K562 (cell line): ENCODE measurements around the gene VPS41. TPM values are rescaled to one million over a fixed set of nuclear protein-coding genes. Genes with fewer than 3 reads are reported as not detected.

Experiments
- ARID1B ChIP-seq: fragments of 450-650 bp; IDR thresholded peaks from 2 replicates; pipeline ENCODE4 v1.6.1; 2016; ENCODE audit warnings: antibody characterized with exemption, mild to moderate bottlenecking, inconsistent platforms
- ATF1 ChIP-seq, 2 experiments: fragments of 450-650 bp in 1 of 2; IDR thresholded peaks; 2 replicates each; pipeline ENCODE4 v1.6.1; 2016; ENCODE audit warnings: missing compliant biosample characterization in 1 of 2, missing genetic modification characterization in 1 of 2
- CCNT2 ChIP-seq: IDR thresholded peaks from 2 replicates; pipeline ENCODE4 v1.6.1; 2011; ENCODE audit warnings: borderline replicate concordance, low read depth, mild to moderate bottlenecking, moderate library complexity, mixed read lengths, low read length; ENCODE audit not compliant: insufficient read length; ENCODE audit errors: extremely low read depth
- CXXC5 ChIP-seq: fragments of 250-450 bp; sonication (Bioruptor Pico); IDR thresholded peaks from 2 replicates; pipeline ENCODE4 v1.8.0; 2022; ENCODE audit warnings: inconsistent platforms, mild to moderate bottlenecking, moderate library complexity
- ETV1 ChIP-seq: fragments of 450-650 bp; conservative IDR thresholded peaks from 2 replicates; pipeline ENCODE4 v1.6.1; 2016; ENCODE audit warnings: missing genetic modification characterization, control low read depth, low read depth, missing compliant biosample characterization
- GABPB2 ChIP-seq: fragments of 250-450 bp; sonication (Bioruptor Pico); conservative IDR thresholded peaks from 2 replicates; pipeline ENCODE4 v1.5.1; 2021; ENCODE audit warnings: mild to moderate bottlenecking
- GATAD2B ChIP-seq: fragments of 450-650 bp; IDR thresholded peaks from 2 replicates; pipeline ENCODE4 v1.6.1; 2017; ENCODE audit warnings: mild to moderate bottlenecking, borderline replicate concordance
- RFX1 ChIP-seq: fragments of 450-650 bp; IDR thresholded peaks from 2 replicates; pipeline ENCODE4 v1.6.1; 2016; ENCODE audit warnings: mild to moderate bottlenecking, moderate library complexity
- SAP30 ChIP-seq: fragments of 200-600 bp; sonication (generic); IDR thresholded peaks from 2 replicates; pipeline ENCODE4 v1.6.1; 2012; ENCODE audit warnings: borderline replicate concordance, low read depth, mild to moderate bottlenecking, moderate library complexity, low read length, control low read depth, inconsistent platforms; ENCODE audit not compliant: insufficient read depth, poor library complexity, severe bottlenecking
- SMARCB1 ChIP-seq: IDR thresholded peaks from 2 replicates; pipeline ENCODE4 v1.6.1; 2011; ENCODE audit warnings: improper control_type of control experiment, low read depth; ENCODE audit not compliant: insufficient read length
- SMARCE1 ChIP-seq: fragments of 450-650 bp; IDR thresholded peaks from 2 replicates; pipeline ENCODE4 v1.7.1; 2016; ENCODE audit warnings: mild to moderate bottlenecking
- SOX6 ChIP-seq: fragments of 450-650 bp; IDR thresholded peaks from 2 replicates; pipeline ENCODE4 v1.6.1; 2014; ENCODE audit warnings: mild to moderate bottlenecking
- THRAP3 ChIP-seq: fragments of 450-650 bp; IDR thresholded peaks from 2 replicates; pipeline ENCODE4 v1.6.1; 2016; ENCODE audit warnings: mild to moderate bottlenecking, inconsistent platforms, borderline replicate concordance
- ZBTB7A ChIP-seq: IDR thresholded peaks from 2 replicates; pipeline ENCODE4 v1.6.1; 2011; ENCODE audit warnings: low read depth, mild to moderate bottlenecking, low read length, moderate library complexity, borderline replicate concordance; ENCODE audit not compliant: control insufficient read depth
- ZFP36 ChIP-seq: fragments of 150-350 bp; IDR thresholded peaks from 2 replicates; pipeline ENCODE4 v1.6.1; 2018; ENCODE audit warnings: low read length, low read depth; ENCODE audit not compliant: partially characterized antibody
- ZNF143 ChIP-seq: sonication (generic); formaldehyde crosslinking; IDR thresholded peaks from 2 replicates; pipeline ENCODE4 v1.9.0; 2022; ENCODE audit warnings: mild to moderate bottlenecking, missing genetic modification reagents
- ZNF583 ChIP-seq: fragments of 250-450 bp; sonication (Bioruptor Pico); IDR thresholded peaks from 2 replicates; pipeline ENCODE4 v1.4.0; 2020
- polyA plus RNA-seq, 8 experiments: library from polyadenylated mRNA; depleted of rRNA in 4 of 8; stranded (reverse) in 5 of 8; unstranded in 3 of 8; fragments of >200 nt; fragmentation: Nextera tagmentation in 2 of 8; fragmentation: Illumina TruSeq in 1 of 8; extraction: Ambion mirVana in 2 of 8; extraction: Trizol in 1 of 8; gene quantifications; 2 replicates each; pipeline versions ENCODE4 v1.2.1 to v1.2.3, GENCODE V29; 2011 to 2014; ENCODE audit warnings: inconsistent platforms in 1 of 8, missing spikeins in 1 of 8
- total RNA-seq, 7 experiments: library from RNA; depleted of rRNA in 6 of 7; stranded (reverse); fragments of >200 nt in 6 of 7; fragmentation: Illumina TruSeq in 2 of 7; extraction: Trizol in 2 of 7; gene quantifications; 2 replicates each; pipeline versions ENCODE4 v1.2.1 to v1.2.3, GENCODE V29; 2011 to 2021; ENCODE audit warnings: low replicate concordance in 1 of 7
- TF ChIP-seq, protein P1 (sequence below): sonication (generic); IDR thresholded peaks from 2 replicates; pipeline ENCODE4 v1.6.1; 2016
- TF ChIP-seq, protein P2 (sequence below): fragments of 450-650 bp; formaldehyde crosslinking; IDR thresholded peaks from 2 replicates; pipeline ENCODE4 v1.4.0; 2020; ENCODE audit warnings: mild to moderate bottlenecking
- TF ChIP-seq, protein P3 (sequence below): fragments of 250-450 bp; sonication (Bioruptor Pico); IDR thresholded peaks from 2 replicates; pipeline ENCODE4 v1.5.0; 2022; ENCODE audit warnings: mild to moderate bottlenecking
- TF ChIP-seq, protein P4 (sequence below): IDR thresholded peaks from 2 replicates; pipeline ENCODE4 v1.6.1; 2011; ENCODE audit warnings: borderline replicate concordance, low read depth, mild to moderate bottlenecking, moderate library complexity, low read length; ENCODE audit not compliant: insufficient read depth, poor library complexity, severe bottlenecking

The VPS41 gene
- total and polyA plus RNA-seq, 9 of the 15 experiments (the other 6 are each of a cell fraction or from before 2014, with no cell fraction given): 17.7 to 46.8 (median 32.1) TPM

DNA sequence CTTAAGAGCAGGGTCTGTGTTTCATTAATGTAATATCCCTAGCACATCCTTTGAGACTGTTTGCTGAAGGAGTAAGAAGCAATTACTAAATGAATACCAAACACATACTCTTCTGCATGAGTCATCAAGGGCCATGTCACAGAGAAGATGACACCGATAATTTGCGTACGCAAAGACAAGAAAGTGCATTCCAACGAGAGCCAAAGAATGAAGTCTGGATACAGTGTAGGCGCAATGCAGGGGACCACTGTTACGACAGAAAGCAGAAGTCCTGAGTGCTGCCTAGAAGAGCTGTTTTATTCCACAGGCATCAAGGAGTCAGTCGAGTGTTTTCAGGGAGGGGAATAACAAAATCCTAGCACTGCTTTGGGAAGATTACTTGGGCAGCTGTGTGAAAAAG is 62.7 kb downstream of the VPS41 start (continued):
- TF ChIP-seq ARID1B: 0 out of 2 replicates have a peak, but pooled peaks have one; percentile 49
- no peak for TF ChIP-seq SMARCB1
- peak; percentile 31; the same call in 1 of the 2 replicates for TF ChIP-seq SOX6
- TF ChIP-seq, protein P1, sequence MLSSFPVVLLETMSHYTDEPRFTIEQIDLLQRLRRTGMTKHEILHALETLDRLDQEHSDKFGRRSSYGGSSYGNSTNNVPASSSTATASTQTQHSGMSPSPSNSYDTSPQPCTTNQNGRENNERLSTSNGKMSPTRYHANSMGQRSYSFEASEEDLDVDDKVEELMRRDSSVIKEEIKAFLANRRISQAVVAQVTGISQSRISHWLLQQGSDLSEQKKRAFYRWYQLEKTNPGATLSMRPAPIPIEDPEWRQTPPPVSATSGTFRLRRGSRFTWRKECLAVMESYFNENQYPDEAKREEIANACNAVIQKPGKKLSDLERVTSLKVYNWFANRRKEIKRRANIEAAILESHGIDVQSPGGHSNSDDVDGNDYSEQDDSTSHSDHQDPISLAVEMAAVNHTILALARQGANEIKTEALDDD: no peak
- TF ChIP-seq ZNF583: no peak
- no peak for TF ChIP-seq ATF1 (CRISPR knock-in tag; IDR thresholded peaks at IDR 0.05)
- TF ChIP-seq ATF1 (tag; IDR thresholded peaks at IDR 0.05): peak; percentile 54
- TF ChIP-seq, protein P2, sequence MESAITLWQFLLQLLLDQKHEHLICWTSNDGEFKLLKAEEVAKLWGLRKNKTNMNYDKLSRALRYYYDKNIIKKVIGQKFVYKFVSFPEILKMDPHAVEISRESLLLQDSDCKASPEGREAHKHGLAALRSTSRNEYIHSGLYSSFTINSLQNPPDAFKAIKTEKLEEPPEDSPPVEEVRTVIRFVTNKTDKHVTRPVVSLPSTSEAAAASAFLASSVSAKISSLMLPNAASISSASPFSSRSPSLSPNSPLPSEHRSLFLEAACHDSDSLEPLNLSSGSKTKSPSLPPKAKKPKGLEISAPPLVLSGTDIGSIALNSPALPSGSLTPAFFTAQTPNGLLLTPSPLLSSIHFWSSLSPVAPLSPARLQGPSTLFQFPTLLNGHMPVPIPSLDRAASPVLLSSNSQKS (CRISPR knock-in tag): no peak
- no peak for TF ChIP-seq ETV1 (tag)
- no peak for TF ChIP-seq GABPB2 (CRISPR knock-in tag)
- TF ChIP-seq RFX1: no peak
- no peak for TF ChIP-seq GATAD2B
- TF ChIP-seq ZFP36: no peak
- peak; percentile 37; the same call in 1 of the 2 replicates for TF ChIP-seq CXXC5 (CRISPR knock-in tag)
- TF ChIP-seq SAP30: no peak
- 0 out of 2 replicates have a peak, but pooled peaks have one; percentile 50 for TF ChIP-seq SMARCE1
- no peak for TF ChIP-seq THRAP3
- TF ChIP-seq, protein P3, sequence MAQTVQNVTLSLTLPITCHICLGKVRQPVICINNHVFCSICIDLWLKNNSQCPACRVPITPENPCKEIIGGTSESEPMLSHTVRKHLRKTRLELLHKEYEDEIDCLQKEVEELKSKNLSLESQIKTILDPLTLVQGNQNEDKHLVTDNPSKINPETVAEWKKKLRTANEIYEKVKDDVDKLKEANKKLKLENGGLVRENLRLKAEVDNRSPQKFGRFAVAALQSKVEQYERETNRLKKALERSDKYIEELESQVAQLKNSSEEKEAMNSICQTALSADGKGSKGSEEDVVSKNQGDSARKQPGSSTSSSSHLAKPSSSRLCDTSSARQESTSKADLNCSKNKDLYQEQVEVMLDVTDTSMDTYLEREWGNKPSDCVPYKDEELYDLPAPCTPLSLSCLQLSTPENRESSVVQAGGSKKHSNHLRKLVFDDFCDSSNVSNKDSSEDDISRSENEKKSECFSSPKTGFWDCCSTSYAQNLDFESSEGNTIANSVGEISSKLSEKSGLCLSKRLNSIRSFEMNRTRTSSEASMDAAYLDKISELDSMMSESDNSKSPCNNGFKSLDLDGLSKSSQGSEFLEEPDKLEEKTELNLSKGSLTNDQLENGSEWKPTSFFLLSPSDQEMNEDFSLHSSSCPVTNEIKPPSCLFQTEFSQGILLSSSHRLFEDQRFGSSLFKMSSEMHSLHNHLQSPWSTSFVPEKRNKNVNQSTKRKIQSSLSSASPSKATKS (CRISPR knock-in tag): no peak
- no peak for TF ChIP-seq CCNT2
- TF ChIP-seq ZBTB7A: no peak
- TF ChIP-seq ZNF143: no peak
- TF ChIP-seq, protein P4, sequence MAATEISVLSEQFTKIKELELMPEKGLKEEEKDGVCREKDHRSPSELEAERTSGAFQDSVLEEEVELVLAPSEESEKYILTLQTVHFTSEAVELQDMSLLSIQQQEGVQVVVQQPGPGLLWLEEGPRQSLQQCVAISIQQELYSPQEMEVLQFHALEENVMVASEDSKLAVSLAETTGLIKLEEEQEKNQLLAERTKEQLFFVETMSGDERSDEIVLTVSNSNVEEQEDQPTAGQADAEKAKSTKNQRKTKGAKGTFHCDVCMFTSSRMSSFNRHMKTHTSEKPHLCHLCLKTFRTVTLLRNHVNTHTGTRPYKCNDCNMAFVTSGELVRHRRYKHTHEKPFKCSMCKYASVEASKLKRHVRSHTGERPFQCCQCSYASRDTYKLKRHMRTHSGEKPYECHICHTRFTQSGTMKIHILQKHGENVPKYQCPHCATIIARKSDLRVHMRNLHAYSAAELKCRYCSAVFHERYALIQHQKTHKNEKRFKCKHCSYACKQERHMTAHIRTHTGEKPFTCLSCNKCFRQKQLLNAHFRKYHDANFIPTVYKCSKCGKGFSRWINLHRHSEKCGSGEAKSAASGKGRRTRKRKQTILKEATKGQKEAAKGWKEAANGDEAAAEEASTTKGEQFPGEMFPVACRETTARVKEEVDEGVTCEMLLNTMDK: no peak
